ENCODE measurements around the gene IDI1.

Gene IDI1

DNA sequence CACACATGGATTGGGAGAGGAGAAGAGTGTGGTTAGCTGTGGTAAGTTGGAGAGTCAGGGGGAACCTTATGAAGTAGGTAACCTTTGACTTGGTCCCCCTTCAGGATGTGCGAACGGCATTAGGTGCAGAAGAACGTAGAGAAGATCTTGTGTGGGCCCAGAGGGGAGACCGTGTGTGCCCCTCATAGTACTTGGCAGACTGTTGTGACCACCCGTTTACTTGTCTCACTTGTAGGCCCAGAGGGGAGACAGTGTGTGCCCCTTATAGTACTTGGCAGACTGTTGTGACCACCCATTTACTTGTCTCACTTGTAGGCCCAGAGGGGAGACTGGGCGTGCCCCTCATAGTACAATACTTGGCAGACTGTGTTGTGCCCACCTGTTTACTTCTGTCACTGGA is 58.1 kb downstream of the IDI1 start:
- TF ChIP-seq, protein P1, sequence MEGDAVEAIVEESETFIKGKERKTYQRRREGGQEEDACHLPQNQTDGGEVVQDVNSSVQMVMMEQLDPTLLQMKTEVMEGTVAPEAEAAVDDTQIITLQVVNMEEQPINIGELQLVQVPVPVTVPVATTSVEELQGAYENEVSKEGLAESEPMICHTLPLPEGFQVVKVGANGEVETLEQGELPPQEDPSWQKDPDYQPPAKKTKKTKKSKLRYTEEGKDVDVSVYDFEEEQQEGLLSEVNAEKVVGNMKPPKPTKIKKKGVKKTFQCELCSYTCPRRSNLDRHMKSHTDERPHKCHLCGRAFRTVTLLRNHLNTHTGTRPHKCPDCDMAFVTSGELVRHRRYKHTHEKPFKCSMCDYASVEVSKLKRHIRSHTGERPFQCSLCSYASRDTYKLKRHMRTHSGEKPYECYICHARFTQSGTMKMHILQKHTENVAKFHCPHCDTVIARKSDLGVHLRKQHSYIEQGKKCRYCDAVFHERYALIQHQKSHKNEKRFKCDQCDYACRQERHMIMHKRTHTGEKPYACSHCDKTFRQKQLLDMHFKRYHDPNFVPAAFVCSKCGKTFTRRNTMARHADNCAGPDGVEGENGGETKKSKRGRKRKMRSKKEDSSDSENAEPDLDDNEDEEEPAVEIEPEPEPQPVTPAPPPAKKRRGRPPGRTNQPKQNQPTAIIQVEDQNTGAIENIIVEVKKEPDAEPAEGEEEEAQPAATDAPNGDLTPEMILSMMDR (IDR thresholded peaks at IDR 0.05; ENCODE audit: insufficient read depth, low read depth, low read length, missing control alignments): no peak
- no peak overlapping the region for H3K4me3 ChIP-seq (ENCODE audit: low read depth, low read length)
- DNase-seq (ENCODE audit: low read depth): no peak
